GM20000 (cell line): Measurements from ENCODE around the gene CTSO.

Experiments
- DNase-seq: peaks from one replicate; pipeline ENCODE4 v3.0.0; 2012; ENCODE audit warnings: low spot score
- TF ChIP-seq, protein P1 (sequence below): IDR thresholded peaks from 2 replicates; pipeline ENCODE4 v1.5.1; 2012; ENCODE audit warnings: mild to moderate bottlenecking, control low read depth; ENCODE audit errors: extremely low read depth, missing control alignments

The CTSO gene

DNA sequence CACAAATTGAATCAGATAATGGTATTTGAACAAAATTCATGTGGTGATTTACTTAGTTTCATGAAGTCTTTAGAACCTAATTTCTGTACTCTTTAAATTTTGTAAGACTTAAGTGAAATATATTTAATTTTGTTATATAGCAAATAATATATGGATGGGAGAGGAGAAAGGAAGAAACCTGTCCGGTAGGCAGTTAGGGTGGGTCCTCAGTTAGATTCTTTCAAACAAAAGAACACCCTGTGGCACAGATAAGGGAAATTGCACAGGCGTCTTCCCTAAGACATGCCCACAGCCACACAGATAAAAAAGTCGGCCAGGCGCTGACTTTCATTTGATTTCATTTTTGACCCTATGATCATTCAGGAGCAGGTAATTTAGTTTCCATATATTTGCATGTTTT lies 25.1 kb upstream of the CTSO start:
- no peak for DNase-seq
- TF ChIP-seq, protein P1, sequence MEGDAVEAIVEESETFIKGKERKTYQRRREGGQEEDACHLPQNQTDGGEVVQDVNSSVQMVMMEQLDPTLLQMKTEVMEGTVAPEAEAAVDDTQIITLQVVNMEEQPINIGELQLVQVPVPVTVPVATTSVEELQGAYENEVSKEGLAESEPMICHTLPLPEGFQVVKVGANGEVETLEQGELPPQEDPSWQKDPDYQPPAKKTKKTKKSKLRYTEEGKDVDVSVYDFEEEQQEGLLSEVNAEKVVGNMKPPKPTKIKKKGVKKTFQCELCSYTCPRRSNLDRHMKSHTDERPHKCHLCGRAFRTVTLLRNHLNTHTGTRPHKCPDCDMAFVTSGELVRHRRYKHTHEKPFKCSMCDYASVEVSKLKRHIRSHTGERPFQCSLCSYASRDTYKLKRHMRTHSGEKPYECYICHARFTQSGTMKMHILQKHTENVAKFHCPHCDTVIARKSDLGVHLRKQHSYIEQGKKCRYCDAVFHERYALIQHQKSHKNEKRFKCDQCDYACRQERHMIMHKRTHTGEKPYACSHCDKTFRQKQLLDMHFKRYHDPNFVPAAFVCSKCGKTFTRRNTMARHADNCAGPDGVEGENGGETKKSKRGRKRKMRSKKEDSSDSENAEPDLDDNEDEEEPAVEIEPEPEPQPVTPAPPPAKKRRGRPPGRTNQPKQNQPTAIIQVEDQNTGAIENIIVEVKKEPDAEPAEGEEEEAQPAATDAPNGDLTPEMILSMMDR, result no peak

DNA sequence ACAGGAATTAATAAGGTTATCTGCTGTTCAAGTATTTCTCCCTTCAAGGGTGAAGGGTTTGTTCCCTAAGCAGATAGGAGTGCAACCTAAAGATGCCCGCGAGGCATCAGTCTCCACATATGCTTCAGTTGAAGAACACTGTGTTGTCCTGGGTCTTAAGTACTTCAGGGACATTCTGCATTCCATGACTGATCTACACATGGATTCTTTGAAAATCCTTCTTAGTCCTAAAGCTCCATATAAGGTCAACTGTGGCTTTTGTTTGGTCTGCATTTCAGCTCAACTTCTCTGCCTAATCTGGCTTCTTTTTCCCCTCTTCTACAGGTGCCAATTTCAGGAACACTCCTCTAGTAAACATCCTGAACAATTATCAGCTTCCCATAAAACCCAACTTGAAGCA lies 21.8 kb upstream of the CTSO start:
- no peak for DNase-seq
- TF ChIP-seq, protein P1, result no peak

DNA sequence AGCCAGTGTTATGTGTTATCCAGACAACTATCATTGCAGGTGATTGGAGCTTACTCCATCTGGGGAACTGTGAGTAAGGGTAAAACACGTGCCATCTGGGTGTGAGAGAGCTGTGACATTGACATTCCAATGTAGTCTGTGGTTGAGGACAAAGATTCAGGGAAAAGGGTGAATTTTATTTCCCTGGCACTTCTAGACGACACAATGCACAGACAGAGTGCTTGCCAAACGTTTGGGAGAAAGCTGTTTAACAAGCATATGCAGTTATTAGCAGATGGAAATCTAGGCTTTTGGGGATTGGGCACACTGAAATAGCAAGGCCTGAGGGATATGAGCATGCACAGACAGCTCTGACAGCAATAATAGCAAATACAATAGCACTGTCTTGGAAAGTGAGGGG lies 21.3 kb upstream of the CTSO start:
- DNase-seq, result no peak
- TF ChIP-seq, protein P1, result no peak

DNA sequence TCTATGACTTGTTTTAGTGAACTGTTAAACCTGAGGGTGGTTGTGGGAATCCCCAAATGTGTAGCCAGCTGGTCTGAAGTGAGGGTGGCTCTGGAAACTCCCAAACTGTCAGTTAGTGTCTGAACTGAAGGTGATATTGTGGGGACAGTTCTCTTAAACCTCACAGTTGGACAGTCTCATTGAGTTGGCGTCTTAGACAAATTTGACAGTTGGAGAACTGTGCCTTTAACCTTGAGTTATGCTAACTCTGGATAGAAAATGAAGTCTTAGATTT lies 20.7 kb upstream of the CTSO start:
- TF ChIP-seq, protein P1, result no peak
- DNase-seq, result peak; percentile 54

DNA sequence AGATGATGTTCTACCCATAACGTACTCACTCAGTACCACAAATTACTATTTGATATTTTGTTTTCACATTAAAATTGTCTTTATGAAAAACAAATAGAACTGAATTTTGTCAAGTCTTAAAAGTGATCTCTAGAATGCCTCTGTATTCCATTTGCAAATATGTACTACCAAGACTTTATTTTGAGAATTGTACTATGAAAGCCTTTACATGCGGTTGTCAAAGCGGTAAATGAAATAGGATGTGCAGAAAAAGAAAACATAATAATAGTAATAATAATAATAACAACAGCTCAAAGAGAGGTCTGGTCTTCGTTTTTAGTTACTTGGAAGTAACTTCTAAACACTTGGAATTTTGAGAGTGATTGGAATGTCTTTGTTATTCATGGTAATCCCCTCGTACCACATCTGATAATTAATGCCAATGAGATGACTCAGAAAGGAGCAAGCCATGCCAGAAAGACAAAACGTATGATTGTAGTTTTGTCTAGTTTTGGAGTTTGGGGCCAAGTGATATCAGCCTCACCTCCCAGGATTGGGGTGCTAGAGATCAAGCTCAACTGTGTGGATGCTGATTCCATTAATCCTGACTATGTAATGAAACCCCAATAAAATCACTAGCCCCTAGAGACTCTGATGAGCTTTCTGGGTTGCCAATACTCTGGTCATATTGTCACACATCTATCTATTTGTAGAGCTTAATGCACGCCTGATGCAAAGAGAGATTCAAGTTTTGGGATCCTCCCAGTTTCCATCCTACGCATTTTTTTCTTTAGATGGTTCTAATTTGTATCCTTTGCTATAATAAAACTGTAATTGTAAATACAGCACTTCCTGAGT lies 20.2 kb upstream of the CTSO start:
- TF ChIP-seq, protein P1, result no peak
- no peak for DNase-seq

DNA sequence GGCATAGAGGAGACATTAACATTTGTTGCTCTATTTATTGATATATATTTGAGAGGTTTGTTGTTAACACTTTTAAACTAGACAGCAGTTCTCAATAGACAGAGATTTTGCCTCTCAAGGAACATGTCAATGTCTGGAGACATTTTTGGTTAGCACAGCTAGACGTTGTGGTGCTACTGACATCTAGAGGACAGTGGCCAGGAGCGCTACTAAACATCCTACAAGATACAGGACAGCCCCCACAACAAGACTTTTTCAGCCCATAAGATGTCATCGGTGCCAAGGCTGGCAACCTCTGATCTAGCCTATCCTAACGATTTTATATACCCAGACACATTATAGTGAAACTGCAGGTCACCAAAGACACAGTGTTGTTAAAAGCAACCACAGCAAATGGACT lies 18.4 kb upstream of the CTSO start:
- DNase-seq, result no peak
- TF ChIP-seq, protein P1, result no peak

DNA sequence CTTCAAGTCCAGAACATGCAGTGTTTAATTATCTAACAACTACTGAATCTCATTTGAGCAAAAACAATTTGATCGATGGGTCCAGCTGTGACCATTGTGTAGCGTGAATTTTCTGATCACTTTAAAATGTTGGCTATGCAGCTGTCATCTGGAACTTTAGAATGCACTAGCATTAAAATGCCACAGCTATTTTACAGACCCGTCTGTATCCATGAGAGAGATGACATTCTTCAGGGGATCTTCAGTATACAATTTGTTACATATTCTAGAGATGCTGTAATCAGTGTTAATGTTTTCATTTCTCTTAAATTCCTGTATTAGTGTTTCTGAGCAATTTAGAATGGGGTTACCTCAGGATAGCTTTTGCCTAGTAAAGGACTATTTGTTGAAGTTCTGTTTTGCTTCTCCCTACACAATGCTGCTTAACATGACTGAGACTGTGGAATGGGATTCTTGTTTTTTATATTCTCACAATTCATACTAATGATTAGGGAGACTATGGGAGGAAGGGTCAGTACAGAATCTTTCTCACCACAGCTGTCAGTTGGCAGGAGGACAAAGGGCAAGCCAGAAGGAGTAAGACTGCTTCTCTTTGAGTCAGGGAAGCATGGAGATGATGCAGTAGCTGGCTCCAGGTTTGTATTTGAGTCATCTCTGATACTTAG lies 13.2 kb upstream of the CTSO start:
- no peak for DNase-seq
- TF ChIP-seq, protein P1, result no peak
